A549 treated with CpdA at 1 μM for 4 hours (cell line): ENCODE measurements around the gene TMEM126A. TPM values are rescaled to one million over a fixed set of nuclear protein-coding genes. Genes with fewer than 3 reads are reported as not detected.

ENCODE experiments used
- total RNA-seq: library from RNA; stranded (reverse); fragments of 200-300 nt; extraction: Qiagen RNA extraction; gene quantifications from 5 replicates; pipeline ENCODE4 v1.2.3, GENCODE V29; 2022; ENCODE audit warnings: low read depth

Gene TMEM126A
- 56.5 to 61.8 TPM (median 59.6 TPM) in 5 replicates for total RNA-seq

GRCh38 chr11:85647604-85648299, at the start of gene TMEM126A:
TSS of gene TMEM126A (plus strand) at chr11:85647967. CDS start at chr11:85650256, 2,289 bp downstream.

GRCh38 chr11:85627332-85627997, 20.3 kb upstream of the TMEM126A start, which contains the start of gene DLG2:
TSS of gene DLG2 (minus strand) at chr11:85627344.

GRCh38 chr11:85627998-85628770, 19.6 kb upstream of the TMEM126A start, which contains the start of gene TMEM126B:
TSS of gene TMEM126B (plus strand) at chr11:85628593. CDS start at chr11:85628608, 15 bp downstream.

GRCh38 chr11:85664615-85665481, 17.1 kb downstream of the TMEM126A start, which contains the start of gene CREBZF:
TSS of gene CREBZF (minus strand) at chr11:85665129. CDS start at chr11:85664875, 254 bp downstream.

DNA sequence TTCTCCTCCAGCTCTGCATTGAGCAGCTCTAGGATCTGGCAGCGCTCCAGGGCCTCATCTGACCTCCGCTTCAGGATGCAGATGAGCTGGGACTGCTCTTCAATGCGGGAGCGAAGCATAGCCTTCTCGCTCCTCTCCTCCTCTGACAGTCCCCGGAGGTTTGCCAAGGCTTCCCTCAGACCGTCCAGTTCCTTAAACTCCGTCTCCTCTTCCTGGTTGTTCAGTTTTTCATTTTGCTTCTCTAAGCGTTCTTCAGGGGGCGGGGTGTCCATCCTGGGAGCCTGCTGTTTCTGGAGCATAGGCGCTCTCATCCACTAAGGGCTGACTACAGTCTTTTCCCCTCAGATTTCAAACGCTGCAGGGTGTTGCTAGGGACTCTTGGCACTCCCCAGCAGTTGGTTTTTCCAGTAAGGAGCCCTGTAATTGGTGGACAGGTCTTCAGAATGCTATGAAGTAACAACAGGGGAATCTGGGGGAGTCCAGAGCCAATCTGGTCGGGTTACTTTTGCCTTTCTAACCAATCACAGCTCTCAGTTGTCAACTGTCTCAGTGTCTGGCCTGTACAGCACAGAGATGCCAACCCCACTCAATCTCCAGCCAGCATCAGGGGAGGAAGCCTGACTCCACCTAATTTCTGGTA, 38.2 kb downstream of the TMEM126A start, which contains the start of gene CCDC89:
Gene CCDC89, minus strand, starts transcription at position 376 of the 640 bp plus-strand sequence. Its CDS starts 65 bp downstream, at position 311.

Other genes starting within 250 kb of the TMEM126A start
- 0.28 to 0.60 TPM (median 0.33 TPM) in 5 replicates for gene DLG2, start 20.6 kb upstream of the TMEM126A start, total RNA-seq
- gene TMEM126B, start 19.4 kb upstream of the TMEM126A start, total RNA-seq: 55.8 to 78.6 TPM (median 62.1 TPM) in 5 replicates
- 29.0 to 34.1 TPM (median 30.4 TPM) in 5 replicates for gene CREBZF, start 17.2 kb downstream of the TMEM126A start, total RNA-seq
- not detected in 5 replicates for gene CCDC89, start 38.2 kb downstream of the TMEM126A start, total RNA-seq
- 13.9 to 29.9 TPM (median 14.9 TPM) in 5 replicates for gene SYTL2, start 163.2 kb downstream of the TMEM126A start, total RNA-seq
- not detected in 5 replicates for gene CCDC83, start 207.4 kb downstream of the TMEM126A start, total RNA-seq